Cortex of kidney (tissue), 1 donor: ENCODE data around the gene CASP3.
"Not testable (repeated sequence)": the region's sequence is repeated elsewhere in the genome, so short reads cannot be mapped to it uniquely, and the experiment has no call there.

Source experiments
- DNase-seq: peaks from one replicate; lab custom pipeline; 2025; lab: John Stamatoyannopoulos, UW

CASP3 gene

DNA sequence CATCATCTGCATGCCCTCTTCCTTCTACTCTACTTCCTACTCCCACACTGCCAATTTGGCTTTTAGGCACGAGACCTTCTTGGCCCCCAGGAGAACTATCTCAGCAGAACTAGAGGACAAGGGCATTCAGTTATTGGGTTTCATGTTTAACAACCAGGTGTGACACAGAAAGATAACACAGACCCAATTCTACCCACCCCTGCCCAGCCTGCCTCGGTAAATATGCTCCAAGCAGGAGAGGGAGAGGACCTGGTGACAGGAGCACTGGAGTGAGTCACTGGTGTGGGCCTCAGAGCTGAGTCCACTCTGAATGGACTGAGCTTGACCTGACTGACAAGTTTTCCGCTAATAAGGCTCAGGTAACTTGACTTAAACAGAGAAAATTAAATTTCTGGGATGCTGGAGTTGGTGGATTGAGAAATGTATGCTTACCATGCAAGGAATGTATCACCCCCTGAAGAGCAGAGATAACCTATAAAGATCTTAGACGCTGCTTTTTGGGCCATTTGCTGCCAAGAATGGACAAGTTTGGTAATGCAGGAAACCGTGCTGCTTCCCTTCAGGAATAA is 52.5 kb downstream of the CASP3 start:
- DNase-seq = no peak

DNA sequence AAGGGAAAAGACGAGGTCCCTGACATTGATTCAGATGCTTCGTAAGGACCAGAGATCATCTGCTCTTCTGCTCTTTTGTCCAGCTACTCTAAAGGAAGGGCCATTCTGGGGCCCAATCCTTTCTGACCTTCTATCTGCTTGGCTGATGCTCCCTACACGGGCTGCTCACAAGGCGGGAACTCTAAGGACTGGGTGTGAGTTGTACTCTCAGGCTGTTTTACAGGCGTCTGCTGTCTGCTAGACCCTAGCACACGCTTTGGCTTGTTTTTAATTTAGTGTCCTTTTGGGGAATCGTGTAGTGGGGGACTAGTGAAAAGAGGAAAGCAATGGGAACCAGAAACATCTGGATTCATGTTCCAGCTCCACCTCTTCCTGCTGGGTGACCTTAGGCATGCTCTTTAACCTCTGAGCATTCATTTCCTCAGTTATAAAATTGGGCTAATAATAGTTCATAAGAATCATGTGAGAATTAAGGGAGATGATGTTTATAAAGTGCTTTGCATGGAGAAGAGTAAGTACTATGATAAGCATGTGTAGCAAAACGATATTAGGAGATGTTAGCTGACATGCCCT is 53.1 kb downstream of the CASP3 start:
- DNase-seq = no peak

DNA sequence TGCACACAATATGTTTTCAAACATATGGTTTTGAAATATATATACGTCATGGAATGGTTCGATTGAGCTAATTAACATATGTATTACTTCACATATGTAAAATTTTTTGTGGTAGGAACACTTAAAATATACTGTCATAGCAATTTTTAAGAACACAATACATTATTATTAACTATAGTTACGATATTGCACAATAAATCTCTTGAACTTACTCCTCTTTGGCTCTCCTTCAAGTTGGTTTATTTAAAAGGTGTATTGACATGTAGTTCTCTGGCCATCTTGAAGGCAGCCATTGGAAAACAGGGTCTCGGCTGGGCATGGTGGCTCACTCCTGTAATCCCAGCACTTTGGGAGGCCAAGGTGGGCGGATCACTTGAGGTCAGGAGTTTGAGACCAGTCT is 53.8 kb downstream of the CASP3 start:
- DNase-seq = no peak

DNA sequence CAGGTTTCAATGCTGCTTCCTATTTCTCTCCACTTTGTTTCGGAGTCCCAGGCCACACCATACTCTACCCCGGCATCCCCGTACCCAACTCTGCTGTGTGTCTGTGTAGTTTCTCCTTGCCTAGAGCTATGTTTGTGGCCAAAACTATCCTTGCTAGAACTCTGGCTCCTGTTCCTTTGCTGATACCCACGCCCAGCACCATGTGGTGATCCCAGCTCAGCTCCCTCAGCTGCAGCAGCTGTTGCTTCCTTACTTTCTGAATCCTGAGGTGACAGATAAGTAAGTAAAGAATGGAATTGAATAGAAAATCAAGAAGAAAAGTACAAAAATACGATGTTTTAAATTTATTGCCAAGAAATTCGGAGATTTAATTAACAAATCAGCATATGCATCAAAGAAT is 55.8 kb downstream of the CASP3 start:
- DNase-seq = no peak

DNA sequence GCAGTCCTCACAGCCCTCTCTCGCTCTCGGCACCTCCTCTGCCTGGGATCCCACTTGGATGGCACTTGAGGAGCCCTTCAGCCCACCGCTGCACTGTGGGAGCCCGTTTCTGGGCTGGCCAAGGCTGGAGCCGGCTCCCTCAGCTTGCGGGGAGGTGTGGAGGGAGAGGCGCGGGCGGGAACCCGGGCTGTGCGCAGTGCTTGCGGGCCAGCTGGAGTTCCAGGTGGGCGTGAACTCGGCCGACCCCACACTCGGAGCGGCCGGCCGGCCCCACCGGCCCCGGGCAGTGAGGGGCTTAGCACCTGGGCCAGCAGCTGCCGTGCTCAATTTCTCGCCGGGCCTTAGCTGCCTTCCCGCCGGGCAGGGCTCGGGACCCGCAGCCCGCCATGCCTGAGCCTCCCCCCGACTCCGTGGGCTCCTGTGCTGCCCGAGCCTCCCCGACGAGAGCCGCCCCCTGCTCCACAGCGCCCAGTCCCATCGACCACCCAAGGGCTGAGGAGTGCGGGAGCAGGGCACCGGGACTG is 57.4 kb downstream of the CASP3 start:
- not testable (repeated sequence) for DNase-seq

DNA sequence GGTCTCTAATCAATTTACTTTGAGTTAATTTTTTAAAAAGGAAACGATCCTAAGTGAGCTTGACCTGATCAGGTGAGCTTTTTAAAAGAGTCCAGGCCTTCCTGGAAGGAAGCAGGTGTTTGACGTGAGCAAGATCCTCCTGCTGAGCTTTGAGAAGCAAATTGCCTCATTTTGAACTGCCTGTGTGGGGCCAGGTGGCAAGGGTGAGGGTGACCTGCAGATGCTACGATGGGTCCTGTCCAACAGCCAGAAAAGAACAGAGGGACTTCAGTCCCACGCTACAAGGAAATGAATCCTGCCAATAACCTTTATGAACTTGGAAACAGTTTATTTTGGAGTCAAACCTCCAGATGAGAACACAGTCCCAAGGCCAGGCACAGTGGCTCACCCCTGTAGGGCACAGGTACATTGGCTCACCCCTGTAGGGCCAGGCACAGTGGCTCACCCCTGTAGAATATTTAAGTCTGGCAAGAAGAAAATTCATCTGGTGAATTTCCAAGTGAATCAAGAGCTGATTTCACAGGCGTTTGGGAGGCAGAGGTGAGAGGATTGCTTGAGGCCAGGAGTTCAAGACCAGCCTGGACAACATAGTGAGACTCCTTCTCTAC is 58.1 kb downstream of the CASP3 start:
- DNase-seq = no peak

DNA sequence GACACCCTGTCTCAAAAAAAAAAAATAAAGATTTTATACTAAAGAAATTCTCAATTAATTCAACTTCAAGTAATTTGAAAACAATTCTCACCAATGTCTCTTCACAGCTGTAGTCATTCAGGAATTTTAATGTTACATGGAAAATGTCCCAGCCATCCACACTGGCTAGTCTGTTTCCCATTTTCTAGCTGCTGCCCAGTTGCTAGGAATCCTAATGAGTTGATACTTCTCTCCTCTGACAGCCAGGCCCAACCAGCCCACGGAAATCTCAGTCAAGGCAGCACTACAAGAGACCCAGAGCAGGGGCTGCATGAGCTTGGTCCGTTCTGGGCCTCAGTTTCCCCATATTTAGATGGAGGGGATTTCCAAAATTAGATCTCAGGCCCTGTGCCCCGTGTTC is 59.1 kb downstream of the CASP3 start:
- no peak for DNase-seq

DNA sequence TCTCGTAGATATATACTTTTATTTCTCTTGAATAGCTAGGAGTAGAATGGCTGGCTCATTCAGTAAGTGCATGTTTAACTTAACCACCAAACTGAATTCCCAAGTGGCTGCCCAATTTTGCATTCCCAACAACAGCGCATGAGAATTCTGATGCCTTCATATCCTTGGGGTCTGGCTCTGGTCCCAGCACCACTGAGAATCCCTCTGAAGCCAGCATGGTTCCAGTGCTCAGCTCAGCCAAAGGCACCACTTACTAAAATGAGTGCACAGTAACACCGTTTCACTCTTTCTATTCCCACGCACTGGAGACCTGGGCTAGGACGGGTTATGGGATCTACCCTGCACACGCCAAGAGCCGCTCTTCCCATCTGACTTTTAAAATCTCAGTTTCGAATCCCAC is 60.4 kb downstream of the CASP3 start:
- no peak for DNase-seq

DNA sequence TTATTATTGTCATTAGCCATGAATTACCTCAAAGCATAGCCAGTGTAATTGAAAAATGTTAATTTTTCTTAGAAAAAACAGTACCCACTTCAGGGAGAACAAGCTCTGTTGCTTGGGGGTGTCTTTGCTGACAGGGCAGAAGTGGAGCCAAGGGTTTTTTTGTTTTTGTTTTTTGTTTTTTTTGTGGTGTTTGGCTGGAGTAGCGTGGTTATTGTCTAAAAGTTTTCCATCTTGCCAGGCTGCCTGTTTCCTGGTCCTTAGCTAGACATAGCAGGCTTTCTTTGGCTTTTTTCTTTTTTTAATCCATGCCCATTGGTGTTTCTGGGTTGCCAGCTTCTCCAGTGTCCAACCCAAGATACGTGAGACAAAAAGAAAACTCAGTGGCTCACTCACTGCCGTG is 61.5 kb downstream of the CASP3 start:
- no peak for DNase-seq

DNA sequence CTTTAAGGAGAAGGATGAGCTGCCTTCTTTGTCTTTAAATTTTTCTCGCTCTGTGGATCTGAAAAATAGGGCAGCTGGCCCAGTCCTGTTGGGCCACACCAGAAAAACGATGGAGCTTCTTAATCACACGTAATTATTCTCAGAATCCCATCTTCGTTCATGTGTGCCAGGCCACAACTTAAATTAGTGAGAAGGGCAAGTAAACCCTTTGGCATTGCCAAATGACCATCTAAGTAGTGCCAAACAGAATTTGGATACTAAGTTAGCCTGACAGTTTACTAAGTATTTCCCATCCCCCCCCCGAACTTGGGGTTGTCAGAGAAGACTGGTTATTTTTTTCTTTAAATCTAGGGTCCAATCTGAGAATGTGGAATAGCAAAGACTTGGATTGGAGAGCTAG is 62.0 kb downstream of the CASP3 start:
- DNase-seq = no peak

DNA sequence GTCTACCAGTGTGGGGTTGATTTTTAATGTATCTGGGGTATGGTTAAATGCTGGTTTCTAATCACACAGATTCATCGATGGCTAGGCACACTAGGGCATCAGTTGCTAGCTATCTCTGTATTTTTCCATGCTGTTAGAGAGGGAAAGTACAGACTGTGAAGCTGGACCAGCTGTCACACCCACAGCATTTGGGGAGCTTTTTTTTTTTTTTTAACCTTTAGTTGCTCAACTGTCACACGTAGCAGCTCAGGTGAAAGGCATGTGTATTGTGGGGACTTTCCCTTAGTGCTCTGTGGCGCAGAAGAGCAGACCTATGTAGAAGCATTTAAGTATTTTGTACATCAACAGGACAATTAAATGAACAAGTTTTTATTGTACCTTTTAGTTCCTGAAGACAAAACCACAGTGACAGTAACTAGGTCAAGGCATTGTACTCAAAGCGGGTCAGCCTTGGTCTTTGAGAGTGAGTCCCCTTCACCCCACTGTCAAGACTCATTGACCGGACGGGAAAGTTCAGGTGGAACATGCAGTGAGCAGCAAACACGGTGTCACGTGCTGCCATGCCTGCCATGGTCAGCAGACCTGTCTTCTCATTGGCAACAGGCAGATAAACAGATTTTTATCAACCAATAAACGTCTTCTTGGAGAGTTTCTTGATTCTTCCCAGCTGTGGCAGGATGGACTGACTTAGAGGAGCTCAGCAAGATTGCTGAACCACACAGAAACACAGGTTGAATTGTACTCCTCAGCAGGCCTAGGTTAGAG is 65.3 kb downstream of the CASP3 start:
- no peak for DNase-seq
